Activated CD8-positive, alpha-beta memory T cell treated with anti-CD3 and anti-CD28 coated beads, Interleukin-2, amount 10 ng/mL, durations not matched to agents 7 days and 5 days (primary cell): Measurements from ENCODE around the gene PGA5. TPM values are rescaled to one million over a fixed set of nuclear protein-coding genes. Genes with fewer than 3 reads are reported as not detected.
"Not testable (repeated sequence)": the region's sequence is repeated elsewhere in the genome, so short reads cannot be mapped to it uniquely, and the experiment has no call there.

Source experiments
- ATAC-seq: fragments of 150-1000 bp; cut with Tn5 transposase; one replicate; pipeline ENCODE4 v1.10.0; 2021; ENCODE audit warnings: moderate library complexity
- CTCF ChIA-PET: fragments of 350-600 bp; sonication (Branson Sonifier 250); formaldehyde crosslinking; loops from one replicate; lab custom pipeline; 2021; ENCODE audit warnings: antibody characterized with exemption; lab: Charles Lee
- DNase-seq: peaks from one replicate; pipeline ENCODE4 v3.0.0-alpha.2; 2020
- H3K27ac Mint-ChIP-seq: one replicate; pipeline ENCODE4 v1.8.0; 2021; ENCODE audit warnings: mild to moderate bottlenecking, mixed read lengths
- H3K27me3 Mint-ChIP-seq: one replicate; pipeline ENCODE4 v1.8.0; 2021; ENCODE audit warnings: mixed read lengths
- H3K36me3 Mint-ChIP-seq: one replicate; pipeline ENCODE4 v1.8.0; 2021; ENCODE audit warnings: mild to moderate bottlenecking, mixed read lengths
- H3K4me1 Mint-ChIP-seq: one replicate; pipeline ENCODE4 v1.8.0; 2021; ENCODE audit warnings: mixed read lengths
- H3K4me3 Mint-ChIP-seq: one replicate; pipeline ENCODE4 v1.8.0; 2021; ENCODE audit warnings: mild to moderate bottlenecking, moderate library complexity, mixed read lengths
- H3K9me3 Mint-ChIP-seq: one replicate; pipeline ENCODE4 v1.8.0; 2022; ENCODE audit warnings: low read depth, mixed read lengths
- total RNA-seq, 2 experiments: library from RNA; stranded (reverse); gene quantifications; one replicate each; pipeline ENCODE4 v1.2.3, GENCODE V29; 2021

PGA5 gene
- total RNA-seq, 2 experiments from 2014 or later: not detected

- H3K36me3 Mint-ChIP-seq, DNase-seq, H3K9me3 Mint-ChIP-seq, H3K27me3 Mint-ChIP-seq, H3K4me1 Mint-ChIP-seq, ATAC-seq, H3K4me3 Mint-ChIP-seq, H3K27ac Mint-ChIP-seq, CTCF ChIA-PET: not testable (repeated sequence)
Observed at GRCh38 chr11:61237130-61237529, 3.8 kb upstream of the PGA5 start.

DNA sequence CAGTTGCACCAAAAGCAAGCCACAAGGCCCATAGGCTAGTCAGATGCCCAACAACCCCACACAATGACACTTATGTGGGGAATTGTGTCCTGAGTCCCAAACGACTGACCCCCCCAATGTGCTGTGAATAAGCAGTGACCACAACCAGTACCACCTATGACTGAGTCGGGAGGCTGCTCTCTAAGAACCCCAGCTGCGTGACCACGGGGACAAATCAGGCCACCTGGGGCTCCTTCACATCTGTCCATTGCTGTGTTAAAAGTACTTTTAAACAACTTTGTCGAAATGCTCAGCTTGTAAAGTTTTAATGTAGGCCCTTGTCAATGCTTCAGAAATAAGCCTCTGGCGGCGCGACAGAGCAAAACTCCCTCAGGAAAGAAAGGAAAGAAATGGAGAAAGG, 687 bp upstream of the PGA5 start:
- H3K36me3 Mint-ChIP-seq, H3K27ac Mint-ChIP-seq, CTCF ChIA-PET: not testable (repeated sequence)

DNA sequence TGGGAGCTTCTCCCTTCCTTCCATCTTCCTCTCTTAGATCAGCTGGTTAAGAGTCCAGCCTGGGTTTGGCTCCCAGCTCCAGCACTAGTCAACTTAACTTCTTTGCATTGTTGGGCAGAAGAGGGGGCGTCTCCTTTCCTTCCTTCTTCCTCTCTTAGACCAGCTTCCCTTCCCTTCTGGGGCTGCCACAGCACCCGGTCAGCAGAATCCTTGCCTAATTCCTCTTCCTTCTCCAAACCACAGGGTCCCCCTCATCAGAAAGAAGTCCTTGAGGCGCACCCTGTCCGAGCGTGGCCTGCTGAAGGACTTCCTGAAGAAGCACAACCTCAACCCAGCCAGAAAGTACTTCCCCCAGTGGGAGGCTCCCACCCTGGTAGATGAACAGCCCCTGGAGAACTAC, 551 bp downstream of the PGA5 start:
- CTCF ChIA-PET, H3K9me3 Mint-ChIP-seq, DNase-seq: not testable (repeated sequence)

More for the DNA sequence above, 687 bp upstream of the PGA5 start:
- not testable (repeated sequence) for H3K9me3 Mint-ChIP-seq, H3K4me1 Mint-ChIP-seq, DNase-seq, H3K4me3 Mint-ChIP-seq, ATAC-seq, H3K27me3 Mint-ChIP-seq

GRCh38 chr11:61245284-61245964, 4.4 kb downstream of the PGA5 start:
- ATAC-seq, H3K27me3 Mint-ChIP-seq, H3K36me3 Mint-ChIP-seq, H3K4me1 Mint-ChIP-seq, H3K27ac Mint-ChIP-seq, H3K4me3 Mint-ChIP-seq, CTCF ChIA-PET, H3K9me3 Mint-ChIP-seq, DNase-seq: not testable (repeated sequence)

More for the DNA sequence above, 551 bp downstream of the PGA5 start:
- H3K36me3 Mint-ChIP-seq, ATAC-seq, H3K4me1 Mint-ChIP-seq, H3K27ac Mint-ChIP-seq, H3K4me3 Mint-ChIP-seq, H3K27me3 Mint-ChIP-seq: not testable (repeated sequence)

GRCh38 chr11:61248071-61248470, 7.1 kb downstream of the PGA5 start:
- DNase-seq, H3K4me1 Mint-ChIP-seq, H3K27me3 Mint-ChIP-seq, H3K36me3 Mint-ChIP-seq, CTCF ChIA-PET, H3K27ac Mint-ChIP-seq, ATAC-seq, H3K4me3 Mint-ChIP-seq, H3K9me3 Mint-ChIP-seq: not testable (repeated sequence)

DNA sequence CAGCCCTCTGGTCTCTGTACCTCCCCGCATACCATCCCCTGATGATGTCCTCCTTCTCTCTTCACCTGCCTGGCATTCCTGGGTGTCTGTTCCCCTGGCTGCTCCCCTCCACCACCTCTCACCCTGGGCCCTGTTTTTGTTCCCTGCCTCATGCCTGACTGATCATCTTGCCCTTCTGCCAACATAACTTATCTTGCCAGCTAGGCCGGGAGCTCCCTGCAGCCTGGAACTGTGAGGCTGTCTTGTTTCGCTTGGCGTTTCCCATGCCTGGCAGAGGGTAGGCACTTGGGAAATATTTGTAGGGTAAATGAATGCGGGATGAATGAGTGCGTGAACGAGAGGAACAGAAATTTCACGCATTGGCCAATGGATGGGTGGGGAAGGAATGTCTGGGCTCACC, 8.2 kb downstream of the PGA5 start:
- H3K27ac Mint-ChIP-seq, H3K4me1 Mint-ChIP-seq, H3K36me3 Mint-ChIP-seq, H3K9me3 Mint-ChIP-seq, CTCF ChIA-PET, H3K4me3 Mint-ChIP-seq, H3K27me3 Mint-ChIP-seq, ATAC-seq, DNase-seq: not testable (repeated sequence)

DNA sequence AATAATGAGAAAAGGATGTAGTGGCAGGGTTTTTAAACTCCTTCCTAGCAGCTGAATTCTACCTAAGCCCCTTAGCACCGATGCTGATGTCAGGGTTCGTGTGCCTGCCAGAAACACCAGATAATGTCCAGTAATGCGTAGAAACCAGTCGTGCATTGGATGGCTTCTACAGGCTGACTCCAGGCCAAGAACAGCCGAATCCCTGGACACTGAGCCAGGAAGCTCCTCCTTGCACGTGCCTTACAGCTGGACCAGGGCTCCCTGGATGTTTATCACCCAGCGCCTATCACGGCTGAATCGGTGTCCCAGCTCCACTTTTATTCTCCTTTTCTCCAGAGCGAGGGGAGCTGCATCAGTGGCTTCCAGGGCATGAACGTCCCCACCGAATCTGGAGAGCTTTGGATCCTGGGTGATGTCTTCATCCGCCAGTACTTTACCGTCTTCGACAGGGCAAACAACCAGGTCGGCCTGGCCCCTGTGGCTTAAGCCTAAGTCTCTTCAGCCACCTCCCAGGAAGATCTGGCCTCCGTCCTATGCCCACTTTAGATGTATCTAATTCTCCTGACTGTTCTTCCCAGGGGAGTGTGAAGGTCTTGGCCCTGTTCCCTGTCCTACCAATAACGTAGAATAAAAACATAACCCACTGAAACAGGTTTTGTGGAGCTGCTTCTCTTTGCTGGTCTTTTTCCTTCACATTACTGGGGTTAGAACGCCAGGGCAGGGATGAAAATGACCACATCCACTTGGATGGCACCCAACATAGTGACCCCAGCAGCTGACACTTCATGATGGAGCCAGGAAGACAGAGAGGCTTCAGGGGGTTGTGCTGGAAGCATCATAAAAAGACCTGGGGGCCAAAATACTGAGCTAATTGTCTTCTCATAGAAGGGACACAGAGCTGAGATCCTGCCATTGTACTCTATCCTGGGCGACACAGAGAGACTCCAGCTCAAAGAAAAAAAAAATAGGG, 10.1 kb downstream of the PGA5 start:
- CTCF ChIA-PET: interaction anchor here (1.0 to 4.7 kb wide), 3 partner anchors 43 to 135 kb away, joined by 3 to 46 read pairs (median 44); partner anchors contain the start of gene VWCE

GRCh38 chr11:61252332-61252731, 11.4 kb downstream of the PGA5 start:
- CTCF ChIA-PET: interaction anchor here (1.7 to 4.7 kb wide), 5 partner anchors 37 to 141 kb away, joined by 4 to 46 read pairs (median 21); partner anchors contain the start of gene VWCE
- H3K4me1 Mint-ChIP-seq, H3K4me3 Mint-ChIP-seq, H3K27ac Mint-ChIP-seq, H3K9me3 Mint-ChIP-seq, H3K36me3 Mint-ChIP-seq, DNase-seq, ATAC-seq, H3K27me3 Mint-ChIP-seq: not testable (repeated sequence)

More for the DNA sequence above, 10.1 kb downstream of the PGA5 start:
- H3K27ac Mint-ChIP-seq, H3K4me1 Mint-ChIP-seq, H3K27me3 Mint-ChIP-seq, H3K4me3 Mint-ChIP-seq, ATAC-seq, DNase-seq, H3K36me3 Mint-ChIP-seq, H3K9me3 Mint-ChIP-seq: not testable (repeated sequence)

- DNase-seq (peak; percentile 75), ATAC-seq (peak; percentile 95)
- Mint-ChIP-seq H3K27ac (no peak overlapping the region), H3K27me3 (no peaks in the 10 kb centered on the region), H3K4me1 (peaks cover 1% of the 10 kb centered on the region), H3K36me3 (no peaks in the 10 kb centered on the region), H3K4me3 (no peak overlapping the region), H3K9me3 (no peaks in the 10 kb centered on the region)
- CTCF ChIA-PET: interaction anchor here (0.7 to 4.7 kb wide), 18 partner anchors 10 to 479 kb away, joined by 3 to 46 read pairs (median 5); partner anchors contain the start of gene VWCE
Observed at GRCh38 chr11:61254403-61255025, 13.5 kb downstream of the PGA5 start.

DNA sequence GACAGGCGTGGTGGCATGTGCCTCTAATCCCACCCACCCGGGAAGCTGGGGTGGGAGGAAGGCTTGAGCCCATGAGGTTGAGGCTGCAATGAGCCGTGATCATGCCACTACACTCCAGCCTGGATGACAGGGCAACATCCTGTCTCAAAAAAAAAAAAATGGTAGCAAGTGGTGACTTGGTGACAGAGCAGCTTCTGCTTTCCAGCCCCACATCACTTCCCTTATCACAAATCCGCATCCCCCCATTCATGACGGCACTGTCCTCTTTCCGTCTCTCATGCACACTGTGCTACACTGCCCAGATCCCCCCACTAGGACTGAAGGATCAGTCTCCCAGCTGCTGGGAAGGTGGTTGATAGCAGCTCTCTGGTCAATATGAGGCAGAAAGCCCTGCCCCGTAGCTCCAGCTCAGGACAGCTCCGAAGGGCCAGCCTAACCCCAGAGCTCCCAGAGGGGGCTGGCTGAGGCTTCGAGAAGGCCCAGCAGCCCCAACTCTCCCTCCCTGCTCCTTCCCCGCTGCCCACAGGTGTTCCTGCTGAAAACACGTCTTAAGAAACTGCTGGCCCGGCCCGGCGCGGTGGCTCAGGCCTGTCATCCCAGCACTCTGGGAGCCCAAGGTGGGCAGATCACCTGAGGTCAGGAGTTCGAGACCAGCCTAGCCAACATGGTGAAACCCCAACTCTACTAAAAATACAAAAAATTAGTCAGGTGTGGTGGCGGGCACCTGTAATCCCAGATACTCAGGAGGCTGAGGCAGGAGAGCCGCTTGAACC, 15.9 kb downstream of the PGA5 start:
- no peak overlapping the region for H3K4me3 Mint-ChIP-seq
- no peak for ATAC-seq
- H3K27me3 Mint-ChIP-seq: no peaks in the 10 kb centered on the region
- H3K36me3 Mint-ChIP-seq: no peaks in the 10 kb centered on the region
- H3K27ac Mint-ChIP-seq: no peak overlapping the region
- peaks cover 1% of the 10 kb centered on the region for H3K4me1 Mint-ChIP-seq
- no peak for DNase-seq
- H3K9me3 Mint-ChIP-seq: no peaks in the 10 kb centered on the region
- CTCF ChIA-PET: interaction anchor here (1.0 to 1.5 kb wide), 2 partner anchors 13 to 129 kb away, joined by 4 to 6 read pairs; no protein-coding TSS in a partner anchor

GRCh38 chr11:61258546-61258945, 17.6 kb downstream of the PGA5 start:
- Mint-ChIP-seq H3K4me3 (no peak overlapping the region), H3K9me3 (no peaks in the 10 kb centered on the region), H3K36me3 (no peaks in the 10 kb centered on the region), H3K27ac (no peak overlapping the region), H3K4me1 (peaks cover 1% of the 10 kb centered on the region), H3K27me3 (no peaks in the 10 kb centered on the region)
- ATAC-seq (no peak), DNase-seq (no peak)
- CTCF ChIA-PET: interaction anchor here (1.4 to 4.7 kb wide), 2 partner anchors 36 to 127 kb away, joined by 4 to 13 read pairs; partner anchors contain the start of gene VWCE

- Mint-ChIP-seq H3K36me3 (no peaks in the 10 kb centered on the region), H3K4me1 (peaks cover 1% of the 10 kb centered on the region), H3K27me3 (no peaks in the 10 kb centered on the region), H3K27ac (no peak overlapping the region), H3K4me3 (no peak overlapping the region), H3K9me3 (no peaks in the 10 kb centered on the region)
- no peak for DNase-seq
- CTCF ChIA-PET: interaction anchor here (1.4 to 4.7 kb wide), 2 partner anchors 35 to 126 kb away, joined by 4 to 13 read pairs; partner anchors contain the start of gene VWCE
- no peak for ATAC-seq
Observed at GRCh38 chr11:61259363-61259762, 18.4 kb downstream of the PGA5 start.
